ENCODE measurements around the gene USH2A.

- TF ChIP-seq TARDBP (IDR thresholded peaks at IDR 0.05) (no peak), BHLHE40 (IDR thresholded peaks at IDR 0.05; ENCODE audit: borderline replicate concordance) (no peak), FOXM1 (IDR thresholded peaks at IDR 0.05; ENCODE audit: borderline replicate concordance) (no peak), HDGF (IDR thresholded peaks at IDR 0.05; ENCODE audit: borderline replicate concordance) (no peak), SP1 (IDR thresholded peaks at IDR 0.05) (no peak), FOXA1 (IDR thresholded peaks at IDR 0.05) (no peak), CTBP1 (IDR thresholded peaks at IDR 0.05; ENCODE audit: borderline replicate concordance) (no peak)
Observed at GRCh38 chr1:216448011-216448510, 24.8 kb upstream of the USH2A start.

Measured in HEK293T (cell line).